ENCODE data around the gene HSPE1. TPM values are rescaled to one million over a fixed set of nuclear protein-coding genes. Genes with fewer than 3 reads are reported as not detected.

HSPE1 gene
- total RNA-seq, 1 donor from 2014 or later: 78.2 TPM

Other genes starting within 250 kb of the HSPE1 start
- 59.9 TPM for gene ANKRD44, start 189.6 kb upstream of the HSPE1 start, total RNA-seq (ENCODE audit: insufficient read depth, low replicate concordance)
- 306 TPM for gene SF3B1, start 65.4 kb upstream of the HSPE1 start, total RNA-seq (ENCODE audit: insufficient read depth, low replicate concordance)
- gene COQ10B, start 46.8 kb upstream of the HSPE1 start, total RNA-seq (ENCODE audit: insufficient read depth, low replicate concordance): 41.7 TPM
- gene HSPD1, start 539 bp upstream of the HSPE1 start, total RNA-seq (ENCODE audit: insufficient read depth, low replicate concordance): 174 TPM
- 49.1 TPM for gene MOB4, start 15.7 kb downstream of the HSPE1 start, total RNA-seq (ENCODE audit: insufficient read depth, low replicate concordance)
- 18.1 TPM for gene RFTN2, start 175.2 kb downstream of the HSPE1 start, total RNA-seq (ENCODE audit: insufficient read depth, low replicate concordance)
- gene MARS2, start 205.0 kb downstream of the HSPE1 start, total RNA-seq (ENCODE audit: insufficient read depth, low replicate concordance): 8.7 TPM